HG02588 (cell line): ENCODE data around the gene LEMD1.

Experiments
- ATAC-seq: cut with Tn5 transposase; IDR thresholded peaks from one replicate; pipeline ENCODE4 v1.9.1; 2021; ENCODE audit warnings: mild to moderate bottlenecking, moderate library complexity; ENCODE audit not compliant: unreplicated experiment

LEMD1 gene

GRCh38 chr1:205335692-205336091 lies 86.2 kb downstream of the LEMD1 start:
- ATAC-seq: no peak

DNA sequence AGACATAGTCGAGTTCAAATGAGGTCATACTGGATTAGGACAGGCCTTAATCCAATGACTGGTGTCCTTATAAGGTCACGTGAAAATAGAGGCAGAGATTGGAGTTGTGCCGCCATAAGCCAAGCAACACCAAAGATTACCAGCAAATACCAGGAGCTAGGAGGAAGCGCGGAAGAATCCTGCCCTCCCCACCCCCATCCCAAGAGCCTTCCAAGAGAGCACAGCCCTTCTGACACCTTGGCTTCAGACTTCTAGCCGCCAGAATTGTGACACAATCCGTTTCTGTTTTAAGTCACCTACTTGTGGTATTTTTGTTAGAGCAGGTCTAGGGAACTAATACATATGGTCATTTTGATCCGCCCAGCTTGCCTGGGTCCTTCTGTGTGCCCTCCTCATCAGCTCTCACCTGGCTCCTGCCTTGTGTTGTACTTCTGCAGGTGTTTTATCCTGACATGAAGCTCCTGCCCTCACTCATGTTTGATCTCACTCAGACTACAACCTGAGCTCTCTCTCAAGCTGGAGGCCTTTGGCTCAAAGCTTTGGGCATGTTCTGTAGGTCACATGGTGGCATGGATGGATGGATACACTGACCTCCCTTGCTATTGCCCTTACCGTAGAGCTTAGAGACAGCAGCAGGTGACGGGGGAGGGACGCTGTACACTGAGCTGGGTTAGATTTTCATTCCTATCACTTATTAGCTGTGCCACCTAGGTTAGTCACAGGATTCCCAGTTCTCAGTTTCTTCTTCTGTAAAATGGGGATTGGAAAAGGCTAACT lies 89.7 kb downstream of the LEMD1 start:
- no peak for ATAC-seq
